Activated CD4-positive, alpha-beta T cell treated with anti-CD3 and anti-CD28 coated beads for 36 hours (primary cell): ENCODE data around the gene OSTF1. TPM values are rescaled to one million over a fixed set of nuclear protein-coding genes. Genes with fewer than 3 reads are reported as not detected.
A peak's percentile ranks its signal among the peaks of the same experiment; 100 is the strongest.

ENCODE experiments used
- ATAC-seq: fragments of 200-7000 bp; cut with Tn5 transposase; one replicate; pipeline ENCODE4 v1.10.0; 2021; ENCODE audit warnings: mild to moderate bottlenecking, moderate library complexity
- CTCF ChIA-PET: fragments of 350-600 bp; sonication (Branson Sonifier 250); formaldehyde crosslinking; loops from one replicate; lab custom pipeline; 2021; ENCODE audit warnings: antibody characterized with exemption; lab: Charles Lee
- POLR2A ChIA-PET: fragments of 350-600 bp; sonication (Branson Sonifier 250); formaldehyde crosslinking; loops from one replicate; lab custom pipeline; 2021; ENCODE audit warnings: antibody characterized with exemption, inconsistent platforms; lab: Charles Lee
- DNase-seq: peaks from one replicate; pipeline ENCODE4 v3.0.0-alpha.2; 2020
- H3K27ac Mint-ChIP-seq: one replicate; pipeline ENCODE4 v1.8.0; 2021; ENCODE audit warnings: mixed read lengths
- H3K27me3 Mint-ChIP-seq: one replicate; pipeline ENCODE4 v1.8.0; 2021; ENCODE audit warnings: mixed read lengths
- H3K36me3 Mint-ChIP-seq: one replicate; pipeline ENCODE4 v1.8.0; 2021; ENCODE audit warnings: low read depth, mixed read lengths
- H3K4me1 Mint-ChIP-seq: one replicate; pipeline ENCODE4 v1.8.0; 2021; ENCODE audit warnings: mixed read lengths
- H3K4me3 Mint-ChIP-seq: one replicate; pipeline ENCODE4 v1.8.0; 2021; ENCODE audit warnings: mild to moderate bottlenecking, moderate library complexity, mixed read lengths
- H3K9me3 Mint-ChIP-seq: one replicate; pipeline ENCODE4 v1.8.0; 2021; ENCODE audit warnings: low read depth, mixed read lengths
- intact Hi-C, 2 experiments: fragments of 100-400 bp; cut with DNase I in 1 of 2; cut with micrococcal nuclease in 1 of 2; formaldehyde crosslinking; loops; one replicate each; pipeline versions ENCODE4 v1.14.2 to v1.15.1; 2022 to 2024; cut with DNase I, micrococcal nuclease
- total RNA-seq, 2 experiments: library from RNA; stranded (reverse); gene quantifications; one replicate each; pipeline ENCODE4 v1.2.3, GENCODE V29; 2021

The OSTF1 gene
- total RNA-seq, 2 experiments from 2014 or later = 72.6 to 85.5 TPM

GRCh38 chr9:75101004-75101588 is 12.8 kb downstream of the OSTF1 start:
- POLR2A ChIA-PET = no interaction called here
- peaks cover 27% of the 10 kb centered on the region for H3K36me3 Mint-ChIP-seq
- no peak overlapping the region for H3K4me3 Mint-ChIP-seq
- DNase-seq (no peak), ATAC-seq (no peak)
- H3K27me3 Mint-ChIP-seq = no peaks in the 10 kb centered on the region
- H3K27ac Mint-ChIP-seq = peak overlapping the region; percentile 63
- intact Hi-C loops = no loop called here
- H3K4me1 Mint-ChIP-seq = peaks cover 59% of the 10 kb centered on the region
- CTCF ChIA-PET = interaction anchor here (0.7 to 1.7 kb wide), 4 partner anchors 10 to 175 kb away, joined by 3 to 4 read pairs (median 3); no protein-coding TSS in a partner anchor
- no peaks in the 10 kb centered on the region for H3K9me3 Mint-ChIP-seq

DNA sequence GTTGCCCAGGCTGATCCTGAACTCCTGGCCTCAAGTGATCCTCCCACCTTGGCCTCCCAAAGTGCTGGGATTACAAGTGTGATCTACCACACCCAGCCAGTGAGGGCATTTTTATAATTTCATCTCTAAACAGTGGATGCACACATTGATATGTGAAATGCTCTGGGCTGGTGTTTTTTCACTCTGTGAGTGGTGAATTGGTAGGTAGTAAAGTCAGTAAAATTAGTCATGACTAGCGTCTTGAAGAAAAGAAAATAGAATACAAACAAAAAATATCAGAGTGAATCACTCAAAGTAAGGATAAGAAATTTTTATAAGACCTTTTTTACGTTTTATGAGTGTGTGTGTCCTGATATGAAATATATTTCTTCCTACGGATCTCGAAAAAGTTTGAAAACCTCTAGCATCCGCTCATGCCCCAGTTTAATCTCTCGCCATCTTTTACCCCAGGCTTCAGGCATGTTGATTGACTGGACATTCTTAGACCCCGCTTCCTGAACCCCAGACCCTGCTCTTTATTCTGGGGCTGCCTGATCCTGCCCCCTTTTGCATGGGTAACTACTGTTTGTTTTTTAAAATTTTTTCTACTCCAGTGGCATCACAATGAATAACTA is 14.0 kb downstream of the OSTF1 start:
- DNase-seq (no peak), ATAC-seq (peak; percentile 12)
- H3K4me3 Mint-ChIP-seq = no peak overlapping the region
- ChIA-PET CTCF (interaction anchor here (0.5 to 2.3 kb wide), 5 partner anchors 9 to 177 kb away, joined by 3 to 7 read pairs (median 4); partner anchors contain the start of gene NMRK1), POLR2A (no interaction called here)
- no peaks in the 10 kb centered on the region for H3K27me3 Mint-ChIP-seq
- peak overlapping the region; percentile 47 for H3K27ac Mint-ChIP-seq
- no peaks in the 10 kb centered on the region for H3K9me3 Mint-ChIP-seq
- intact Hi-C loops = no loop called here
- peaks cover 61% of the 10 kb centered on the region for H3K4me1 Mint-ChIP-seq
- peaks cover 23% of the 10 kb centered on the region for H3K36me3 Mint-ChIP-seq

DNA sequence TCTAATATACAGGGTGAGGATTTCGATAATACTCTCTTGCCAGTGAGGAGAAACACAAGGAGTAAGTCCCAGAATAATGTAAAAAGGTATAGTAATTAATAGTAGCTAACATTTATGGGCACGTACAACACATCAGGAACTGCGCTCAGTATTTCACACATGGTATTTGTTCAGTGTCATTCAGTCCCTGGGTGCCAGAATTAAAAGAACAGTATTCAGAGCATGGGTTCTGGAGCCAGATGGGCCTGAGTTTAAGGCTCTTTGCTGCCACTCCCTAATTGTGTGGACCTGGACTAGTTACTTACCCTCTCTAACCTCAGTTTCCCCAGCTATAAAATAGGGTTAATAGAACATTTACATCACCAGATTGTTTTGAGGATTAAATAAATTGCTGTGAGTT is 16.3 kb downstream of the OSTF1 start:
- peaks cover 60% of the 10 kb centered on the region for H3K4me1 Mint-ChIP-seq

DNA sequence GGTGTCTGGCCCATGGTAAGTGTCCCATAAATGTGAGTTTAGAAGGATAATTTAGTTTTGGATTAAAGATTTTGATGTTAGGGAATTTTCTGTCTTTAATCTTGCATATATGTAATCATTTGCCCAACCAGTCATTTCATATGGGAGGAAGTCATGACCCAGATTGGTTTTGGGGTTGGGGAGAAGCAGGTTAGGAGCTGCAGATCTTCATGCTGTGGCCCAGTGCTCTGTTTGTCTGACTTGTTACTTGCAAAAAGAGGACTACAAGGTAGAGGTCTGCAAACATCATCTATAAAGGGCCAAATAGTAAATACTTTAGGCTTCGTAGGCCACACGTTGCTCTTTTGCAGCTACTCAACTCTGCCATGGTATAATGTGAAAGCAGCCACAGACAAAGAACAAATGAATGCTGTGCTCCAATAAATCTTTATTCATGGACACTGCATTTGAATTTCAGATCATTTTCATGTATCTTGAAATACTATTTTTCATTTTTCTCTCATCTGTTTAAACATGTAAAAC is 16.8 kb downstream of the OSTF1 start:
- intact Hi-C loops = no loop called here
- Mint-ChIP-seq H3K4me3 (no peak overlapping the region), H3K4me1 (peaks cover 64% of the 10 kb centered on the region), H3K9me3 (no peaks in the 10 kb centered on the region), H3K27ac (no peak overlapping the region), H3K27me3 (no peaks in the 10 kb centered on the region), H3K36me3 (peaks cover 18% of the 10 kb centered on the region)
- DNase-seq (no peak), ATAC-seq (no peak)
- ChIA-PET POLR2A (no interaction called here), CTCF (interaction anchor here (1.1 to 1.2 kb wide), 2 partner anchors 22 to 81 kb away, joined by 3 to 7 read pairs; no protein-coding TSS in a partner anchor)

More for the DNA sequence above, 16.3 kb downstream of the OSTF1 start:
- H3K9me3 Mint-ChIP-seq = no peaks in the 10 kb centered on the region
- no peak overlapping the region for H3K4me3 Mint-ChIP-seq
- ChIA-PET POLR2A (no interaction called here), CTCF (interaction anchor here (0.7 to 2.3 kb wide), 3 partner anchors 11 to 81 kb away, joined by 3 to 7 read pairs (median 7); partner anchors contain the start of gene NMRK1)
- H3K27me3 Mint-ChIP-seq = no peaks in the 10 kb centered on the region
- DNase-seq = no peak
- no peak for ATAC-seq
- intact Hi-C loops = no loop called here
- H3K27ac Mint-ChIP-seq = peak overlapping the region; percentile 2
- H3K36me3 Mint-ChIP-seq = peaks cover 18% of the 10 kb centered on the region

GRCh38 chr9:75105841-75106240 is 17.5 kb downstream of the OSTF1 start:
- H3K9me3 Mint-ChIP-seq = no peaks in the 10 kb centered on the region
- H3K27ac Mint-ChIP-seq = peak overlapping the region; percentile 59
- peaks cover 71% of the 10 kb centered on the region for H3K4me1 Mint-ChIP-seq
- H3K27me3 Mint-ChIP-seq = no peaks in the 10 kb centered on the region
- peaks cover 17% of the 10 kb centered on the region for H3K36me3 Mint-ChIP-seq
- ATAC-seq = no peak
- ChIA-PET POLR2A (no interaction called here), CTCF (interaction anchor here (1.1 kb wide), 1 partner anchor 21 kb away, joined by 3 read pairs; no protein-coding TSS in a partner anchor)
- no peak for DNase-seq
- H3K4me3 Mint-ChIP-seq = no peak overlapping the region
- intact Hi-C loops = no loop called here

DNA sequence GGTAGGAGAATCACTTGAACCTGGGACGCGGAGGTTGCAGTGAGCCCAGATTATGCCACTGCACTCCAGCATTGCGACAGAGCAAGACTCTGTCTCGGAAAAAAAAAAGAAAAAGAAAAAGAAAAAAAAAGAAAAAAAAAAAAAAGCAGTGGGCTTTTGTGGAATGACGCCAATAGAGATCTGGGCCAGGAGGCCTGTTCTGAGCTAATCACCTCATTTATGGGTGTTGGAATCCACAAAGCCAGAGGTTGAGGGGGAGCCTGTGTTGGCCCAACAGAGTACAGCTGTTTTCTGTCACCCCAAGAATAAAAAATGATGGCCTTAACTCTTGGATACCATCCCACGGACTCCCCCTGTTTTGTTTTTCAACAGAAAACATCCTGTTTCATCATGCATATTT is 18.5 kb downstream of the OSTF1 start:
- POLR2A ChIA-PET = no interaction called here
- H3K36me3 Mint-ChIP-seq = peaks cover 12% of the 10 kb centered on the region
- ATAC-seq = no peak
- H3K4me3 Mint-ChIP-seq = no peak overlapping the region
- H3K27ac Mint-ChIP-seq = no peak overlapping the region
- no peak for DNase-seq
- CTCF ChIA-PET = interaction anchor here (0.6 to 1.0 kb wide), 2 partner anchors 8 to 15 kb away, joined by 3 to 7 read pairs; no protein-coding TSS in a partner anchor
- H3K9me3 Mint-ChIP-seq = no peaks in the 10 kb centered on the region
- no peaks in the 10 kb centered on the region for H3K27me3 Mint-ChIP-seq
- intact Hi-C loops = no loop called here
- H3K4me1 Mint-ChIP-seq = peaks cover 69% of the 10 kb centered on the region

- Mint-ChIP-seq H3K9me3 (no peaks in the 10 kb centered on the region), H3K27me3 (no peaks in the 10 kb centered on the region), H3K4me1 (peaks cover 70% of the 10 kb centered on the region), H3K27ac (no peak overlapping the region), H3K4me3 (no peak overlapping the region), H3K36me3 (peaks cover 7% of the 10 kb centered on the region)
- ChIA-PET POLR2A (no interaction called here), CTCF (no interaction called here)
- ATAC-seq (peak; percentile 37), DNase-seq (no peak)
- intact Hi-C loops = no loop called here
These were observed 20.3 kb downstream of the OSTF1 start for GRCh38 chr9:75108571-75108970.

- Mint-ChIP-seq H3K27me3 (no peaks in the 10 kb centered on the region), H3K36me3 (peaks cover 7% of the 10 kb centered on the region), H3K9me3 (no peaks in the 10 kb centered on the region), H3K27ac (no peak overlapping the region), H3K4me3 (no peak overlapping the region), H3K4me1 (peaks cover 73% of the 10 kb centered on the region)
- no peak for ATAC-seq
- ChIA-PET CTCF (no interaction called here), POLR2A (no interaction called here)
- DNase-seq = no peak
- intact Hi-C loops = no loop called here
These were observed 21.0 kb downstream of the OSTF1 start for GRCh38 chr9:75109210-75109839.

DNA sequence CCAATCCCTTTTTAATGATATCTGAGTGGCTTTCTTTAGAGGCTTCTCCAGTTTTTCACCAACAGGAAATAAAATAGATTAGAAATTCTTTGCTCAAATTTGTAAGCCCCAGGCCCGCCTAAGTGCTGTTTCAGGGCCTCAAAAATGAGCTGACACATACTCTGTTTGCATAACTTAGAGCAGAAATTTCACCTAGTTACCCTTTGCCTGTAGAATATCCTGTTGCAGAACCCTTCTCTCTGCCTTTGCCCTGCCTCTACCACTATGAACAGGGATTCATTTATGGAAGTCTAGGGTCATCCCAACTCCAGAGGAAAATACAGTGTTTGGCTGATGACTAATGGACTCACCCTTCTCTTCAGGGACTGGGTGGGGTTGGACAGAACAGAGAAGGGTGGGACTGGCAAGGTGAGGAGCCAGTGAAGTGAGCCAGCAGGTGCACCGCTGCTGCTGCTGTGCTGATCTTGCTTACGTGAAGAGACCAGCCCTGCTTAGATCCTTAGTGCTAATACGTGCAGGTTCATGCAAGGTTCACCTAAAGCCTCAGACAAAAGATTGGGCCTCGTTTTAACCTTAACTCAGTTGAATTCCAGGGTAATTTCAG is 22.8 kb downstream of the OSTF1 start:
- H3K27ac Mint-ChIP-seq = no peak overlapping the region
- H3K27me3 Mint-ChIP-seq = no peaks in the 10 kb centered on the region
- intact Hi-C loops = no loop called here
- H3K9me3 Mint-ChIP-seq = no peaks in the 10 kb centered on the region
- POLR2A ChIA-PET = no interaction called here
- peaks cover 59% of the 10 kb centered on the region for H3K4me1 Mint-ChIP-seq
- peaks cover 7% of the 10 kb centered on the region for H3K36me3 Mint-ChIP-seq
- CTCF ChIA-PET = interaction anchor here (0.6 to 0.9 kb wide), 2 partner anchors 10 to 74 kb away, joined by 3 read pairs; no protein-coding TSS in a partner anchor
- no peak overlapping the region for H3K4me3 Mint-ChIP-seq
- peak; percentile 42 for ATAC-seq
- DNase-seq = no peak

- DNase-seq = no peak
- intact Hi-C loops = no loop called here
- POLR2A ChIA-PET = no interaction called here
These were observed 24.5 kb downstream of the OSTF1 start for GRCh38 chr9:75112789-75113188.

DNA sequence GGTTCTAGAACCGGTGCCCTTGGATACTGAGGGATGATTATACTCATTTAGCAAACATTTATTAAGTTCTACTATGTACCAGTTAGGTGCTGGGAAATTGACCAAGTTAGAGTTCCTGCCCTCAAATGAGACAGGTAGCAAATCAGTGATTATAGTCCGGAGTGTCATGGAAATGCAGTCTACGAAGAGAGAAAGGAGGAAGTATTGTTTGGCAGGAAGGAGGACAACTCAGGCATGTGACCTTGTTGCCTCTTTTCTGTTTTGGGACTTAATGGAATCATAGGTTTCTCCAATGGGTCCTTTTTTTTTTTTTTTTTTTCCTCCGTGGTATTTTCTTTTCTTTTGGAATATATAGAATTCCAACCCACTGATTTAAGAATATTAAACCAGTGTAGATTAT is 28.0 kb downstream of the OSTF1 start:
- ChIA-PET POLR2A (no interaction called here), CTCF (interaction anchor here (0.6 to 1.4 kb wide), 2 partner anchors 15 to 21 kb away, joined by 3 to 4 read pairs; no protein-coding TSS in a partner anchor)
- peaks cover 45% of the 10 kb centered on the region for H3K36me3 Mint-ChIP-seq
- peaks cover 9% of the 10 kb centered on the region for H3K9me3 Mint-ChIP-seq
- no peaks in the 10 kb centered on the region for H3K27me3 Mint-ChIP-seq
- no peak overlapping the region for H3K4me3 Mint-ChIP-seq
- intact Hi-C loops = loop anchor here in 1 of 2 experiments (2.0 kb wide), 1 partner anchor 28 kb away; the partner anchor contains the start of genes NMRK1 and OSTF1
- ATAC-seq (no peak), DNase-seq (no peak)
- no peak overlapping the region for H3K27ac Mint-ChIP-seq
- peaks cover 66% of the 10 kb centered on the region for H3K4me1 Mint-ChIP-seq

More at GRCh38 chr9:75112789-75113188, 24.5 kb downstream of the OSTF1 start:
- ATAC-seq = no peak
- H3K27me3 Mint-ChIP-seq = no peaks in the 10 kb centered on the region
- no peak overlapping the region for H3K27ac Mint-ChIP-seq
- H3K4me1 Mint-ChIP-seq = peaks cover 62% of the 10 kb centered on the region
- no peak overlapping the region for H3K4me3 Mint-ChIP-seq
- CTCF ChIA-PET = interaction anchor here (1.0 kb wide), 1 partner anchor 9 kb away, joined by 3 read pairs; no protein-coding TSS in a partner anchor
- peaks cover 2% of the 10 kb centered on the region for H3K9me3 Mint-ChIP-seq
- H3K36me3 Mint-ChIP-seq = peaks cover 14% of the 10 kb centered on the region
